Activated CD4-positive, alpha-beta memory T cell treated with anti-CD3 and anti-CD28 coated beads for 36 hours (primary cell): ENCODE data around the gene CFAP107. TPM values are rescaled to one million over a fixed set of nuclear protein-coding genes. Genes with fewer than 3 reads are reported as not detected.

Experiments
- CTCF ChIA-PET: fragments of 350-600 bp; sonication (Branson Sonifier 250); formaldehyde crosslinking; loops from one replicate; lab custom pipeline; 2021; ENCODE audit warnings: antibody characterized with exemption, inconsistent platforms; lab: Charles Lee
- POLR2A ChIA-PET: fragments of 350-600 bp; sonication (Branson Sonifier 250); formaldehyde crosslinking; loops from one replicate; lab custom pipeline; 2021; ENCODE audit warnings: antibody characterized with exemption; lab: Charles Lee
- DNase-seq: peaks from one replicate; pipeline ENCODE4 v3.0.0-alpha.2; 2020
- H3K27ac Mint-ChIP-seq: one replicate; pipeline ENCODE4 v1.8.0; 2021; ENCODE audit warnings: mixed read lengths
- H3K27me3 Mint-ChIP-seq: one replicate; pipeline ENCODE4 v1.8.0; 2021; ENCODE audit warnings: mixed read lengths
- H3K36me3 Mint-ChIP-seq: one replicate; pipeline ENCODE4 v1.8.0; 2021; ENCODE audit warnings: mixed read lengths
- H3K4me1 Mint-ChIP-seq: one replicate; pipeline ENCODE4 v1.8.0; 2021; ENCODE audit warnings: low read depth, mixed read lengths
- H3K4me3 Mint-ChIP-seq: one replicate; pipeline ENCODE4 v1.8.0; 2021; ENCODE audit warnings: mild to moderate bottlenecking, mixed read lengths
- H3K9me3 Mint-ChIP-seq: one replicate; pipeline ENCODE4 v1.8.0; 2021; ENCODE audit warnings: mixed read lengths
- intact Hi-C: fragments of 100-400 bp; cut with micrococcal nuclease; formaldehyde crosslinking; loops from one replicate; pipeline ENCODE4 v1.15.1; 2023
- total RNA-seq, 2 experiments: library from RNA; stranded (reverse); gene quantifications; one replicate each; pipeline ENCODE4 v1.2.3, GENCODE V29; 2021

CFAP107 gene
- total RNA-seq, 2 experiments from 2014 or later, result not detected

- ChIA-PET POLR2A (no interaction called here), CTCF (no interaction called here)
- H3K4me3 Mint-ChIP-seq, result no peak overlapping the region
- peaks cover 31% of the 10 kb centered on the region for H3K27me3 Mint-ChIP-seq
- no peak for DNase-seq
- H3K9me3 Mint-ChIP-seq, result peaks cover 28% of the 10 kb centered on the region
- intact Hi-C loops, result no loop called here
- no peak overlapping the region for H3K27ac Mint-ChIP-seq
- peaks cover 6% of the 10 kb centered on the region for H3K36me3 Mint-ChIP-seq
- H3K4me1 Mint-ChIP-seq, result no peaks in the 10 kb centered on the region
Observed at GRCh38 chr1:12748778-12749355, 2.9 kb downstream of the CFAP107 start.

- ChIA-PET POLR2A (no interaction called here), CTCF (no interaction called here)
- Mint-ChIP-seq H3K27ac (no peak overlapping the region), H3K9me3 (peaks cover 7% of the 10 kb centered on the region), H3K36me3 (no peaks in the 10 kb centered on the region), H3K4me3 (no peak overlapping the region), H3K27me3 (peaks cover 18% of the 10 kb centered on the region), H3K4me1 (no peaks in the 10 kb centered on the region)
- intact Hi-C loops, result no loop called here
- no peak for DNase-seq
Observed at GRCh38 chr1:12754738-12755137, 8.7 kb downstream of the CFAP107 start.

- Mint-ChIP-seq H3K9me3 (no peaks in the 10 kb centered on the region), H3K4me3 (no peak overlapping the region), H3K27me3 (peaks cover 16% of the 10 kb centered on the region), H3K36me3 (no peaks in the 10 kb centered on the region), H3K27ac (no peak overlapping the region), H3K4me1 (no peaks in the 10 kb centered on the region)
- POLR2A ChIA-PET, result no interaction called here
- intact Hi-C loops, result no loop called here
- CTCF ChIA-PET, result no interaction called here
- no peak for DNase-seq
Observed at GRCh38 chr1:12756273-12756672, 10.3 kb downstream of the CFAP107 start.

GRCh38 chr1:12756768-12757413 is 10.9 kb downstream of the CFAP107 start:
- no peaks in the 10 kb centered on the region for H3K4me1 Mint-ChIP-seq
- H3K27ac Mint-ChIP-seq, result no peak overlapping the region
- CTCF ChIA-PET, result no interaction called here
- intact Hi-C loops, result no loop called here
- no peak for DNase-seq
- POLR2A ChIA-PET, result no interaction called here
- peaks cover 16% of the 10 kb centered on the region for H3K27me3 Mint-ChIP-seq
- H3K9me3 Mint-ChIP-seq, result no peaks in the 10 kb centered on the region
- no peak overlapping the region for H3K4me3 Mint-ChIP-seq
- no peaks in the 10 kb centered on the region for H3K36me3 Mint-ChIP-seq

- no peak overlapping the region for H3K4me3 Mint-ChIP-seq
- no peak overlapping the region for H3K27ac Mint-ChIP-seq
- H3K9me3 Mint-ChIP-seq, result no peaks in the 10 kb centered on the region
- ChIA-PET POLR2A (no interaction called here), CTCF (no interaction called here)
- peaks cover 16% of the 10 kb centered on the region for H3K27me3 Mint-ChIP-seq
- no peak for DNase-seq
- intact Hi-C loops, result no loop called here
- H3K4me1 Mint-ChIP-seq, result no peaks in the 10 kb centered on the region
- H3K36me3 Mint-ChIP-seq, result no peaks in the 10 kb centered on the region
Observed at GRCh38 chr1:12757836-12758235, 11.8 kb downstream of the CFAP107 start.

DNA sequence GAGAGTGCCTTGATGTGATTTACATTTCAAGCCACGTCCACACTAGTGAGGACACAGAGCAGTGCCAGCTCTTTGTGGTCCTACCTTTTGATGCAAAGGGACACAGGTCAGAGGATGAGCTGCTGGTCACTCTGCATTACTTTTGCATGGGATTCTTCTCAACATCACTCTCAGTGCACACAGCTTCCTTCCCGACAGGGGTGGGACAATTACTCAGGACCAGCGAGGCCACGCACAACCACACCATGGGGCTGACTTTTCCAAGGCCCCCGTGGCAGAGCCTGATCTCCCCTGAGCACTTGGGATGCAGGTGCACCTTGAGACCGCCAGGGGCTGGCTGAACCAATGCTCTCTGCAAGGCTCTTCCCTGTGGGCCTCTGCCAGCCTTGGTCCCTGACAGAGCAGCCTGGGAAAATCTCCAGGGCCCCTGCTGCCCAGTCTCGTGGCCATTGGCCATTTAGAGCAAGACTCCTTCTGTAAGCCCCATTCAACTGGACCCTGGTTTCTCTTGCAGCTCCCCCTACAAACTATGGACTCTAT is 14.3 kb downstream of the CFAP107 start:
- CTCF ChIA-PET, result no interaction called here
- H3K36me3 Mint-ChIP-seq, result no peaks in the 10 kb centered on the region
- H3K4me3 Mint-ChIP-seq, result no peak overlapping the region
- DNase-seq, result no peak
- intact Hi-C loops, result no loop called here
- POLR2A ChIA-PET, result no interaction called here
- no peaks in the 10 kb centered on the region for H3K9me3 Mint-ChIP-seq
- H3K27ac Mint-ChIP-seq, result no peak overlapping the region
- H3K4me1 Mint-ChIP-seq, result no peaks in the 10 kb centered on the region
- H3K27me3 Mint-ChIP-seq, result peaks cover 12% of the 10 kb centered on the region

DNA sequence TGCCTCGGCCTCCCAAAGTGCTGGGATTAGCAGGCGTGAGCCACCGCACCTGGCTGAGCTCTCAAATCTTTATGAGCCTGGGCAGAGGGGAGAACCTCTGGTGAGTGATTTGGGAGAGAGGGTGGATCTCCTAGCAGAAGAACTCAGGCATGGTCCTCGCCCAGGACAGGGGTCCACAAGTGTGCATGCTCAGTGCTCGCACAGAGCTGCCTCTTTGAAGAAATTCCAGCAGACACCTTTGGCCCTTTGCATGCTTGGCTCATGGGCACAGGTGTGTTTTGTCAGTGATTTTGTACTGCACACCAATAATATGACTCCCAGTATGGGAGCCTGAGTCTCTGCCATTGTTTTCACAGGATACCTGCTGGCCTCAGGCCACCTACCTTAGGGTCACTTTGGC is 15.8 kb downstream of the CFAP107 start:
- Mint-ChIP-seq H3K4me3 (no peak overlapping the region), H3K36me3 (no peaks in the 10 kb centered on the region), H3K9me3 (no peaks in the 10 kb centered on the region), H3K27me3 (peaks cover 15% of the 10 kb centered on the region), H3K4me1 (no peaks in the 10 kb centered on the region), H3K27ac (no peak overlapping the region)
- ChIA-PET CTCF (no interaction called here), POLR2A (no interaction called here)
- intact Hi-C loops, result no loop called here
- no peak for DNase-seq

- no peaks in the 10 kb centered on the region for H3K36me3 Mint-ChIP-seq
- no peak for DNase-seq
- CTCF ChIA-PET, result no interaction called here
- intact Hi-C loops, result no loop called here
- H3K9me3 Mint-ChIP-seq, result no peaks in the 10 kb centered on the region
- POLR2A ChIA-PET, result no interaction called here
- H3K4me1 Mint-ChIP-seq, result no peaks in the 10 kb centered on the region
- no peak overlapping the region for H3K4me3 Mint-ChIP-seq
- H3K27ac Mint-ChIP-seq, result no peak overlapping the region
- H3K27me3 Mint-ChIP-seq, result peaks cover 16% of the 10 kb centered on the region
Observed at GRCh38 chr1:12762766-12763165, 16.8 kb downstream of the CFAP107 start.

DNA sequence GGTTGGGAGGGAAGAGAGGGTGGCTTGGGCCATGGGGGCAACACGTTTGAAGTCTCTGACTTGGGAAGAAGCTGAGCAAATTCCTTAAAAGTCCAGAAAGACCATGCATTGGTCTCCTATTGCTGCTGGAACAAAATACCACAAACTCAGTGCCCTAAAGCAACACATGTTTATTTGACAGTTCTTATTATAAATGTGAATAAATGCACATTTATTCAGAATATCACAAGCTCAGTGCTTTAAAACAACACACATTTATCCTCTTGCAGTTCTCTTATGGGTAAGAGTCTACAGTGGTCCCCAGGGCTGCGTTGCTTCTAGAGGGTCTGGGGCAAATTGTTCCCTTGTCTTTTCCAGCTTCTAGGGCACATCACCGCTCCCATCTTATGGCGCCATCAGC is 17.5 kb downstream of the CFAP107 start:
- ChIA-PET POLR2A (no interaction called here), CTCF (no interaction called here)
- Mint-ChIP-seq H3K4me1 (no peaks in the 10 kb centered on the region), H3K27ac (no peak overlapping the region), H3K36me3 (no peaks in the 10 kb centered on the region), H3K27me3 (peaks cover 16% of the 10 kb centered on the region), H3K4me3 (no peak overlapping the region), H3K9me3 (no peaks in the 10 kb centered on the region)
- no peak for DNase-seq
- intact Hi-C loops, result no loop called here

- ChIA-PET CTCF (no interaction called here), POLR2A (interaction anchor here (0.6 kb wide), 1 partner anchor 1262 kb away, joined by 3 read pairs; no protein-coding TSS in a partner anchor)
- no peaks in the 10 kb centered on the region for H3K36me3 Mint-ChIP-seq
- peaks cover 17% of the 10 kb centered on the region for H3K27me3 Mint-ChIP-seq
- intact Hi-C loops, result no loop called here
- H3K9me3 Mint-ChIP-seq, result no peaks in the 10 kb centered on the region
- H3K4me3 Mint-ChIP-seq, result no peak overlapping the region
- no peaks in the 10 kb centered on the region for H3K4me1 Mint-ChIP-seq
- DNase-seq, result no peak
- no peak overlapping the region for H3K27ac Mint-ChIP-seq
Observed at GRCh38 chr1:12764016-12764415, 18.0 kb downstream of the CFAP107 start.

DNA sequence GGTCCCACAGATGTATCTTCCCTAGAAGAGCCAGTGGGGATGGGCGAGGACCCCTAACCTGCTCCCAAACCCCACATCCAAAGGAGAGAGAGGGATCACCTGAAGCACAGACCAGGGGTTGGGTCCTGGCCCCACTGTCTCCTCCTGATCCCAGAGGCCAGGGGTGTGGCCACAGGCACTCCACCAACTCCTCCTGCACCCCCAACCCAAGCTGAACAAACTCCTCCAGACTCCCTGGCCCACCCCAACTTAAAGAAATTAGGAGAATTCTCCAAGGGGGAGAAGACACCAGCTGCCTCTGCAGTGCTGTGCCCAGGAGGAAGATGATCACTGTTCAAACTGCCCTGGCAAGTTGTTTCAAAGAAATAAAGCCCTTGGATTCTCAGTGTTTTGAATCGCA is 23.0 kb downstream of the CFAP107 start:
- POLR2A ChIA-PET, result no interaction called here
- H3K27me3 Mint-ChIP-seq, result peaks cover 29% of the 10 kb centered on the region
- H3K4me1 Mint-ChIP-seq, result no peaks in the 10 kb centered on the region
- H3K27ac Mint-ChIP-seq, result no peak overlapping the region
- CTCF ChIA-PET, result no interaction called here
- no peak for DNase-seq
- no peaks in the 10 kb centered on the region for H3K9me3 Mint-ChIP-seq
- intact Hi-C loops, result no loop called here
- no peaks in the 10 kb centered on the region for H3K36me3 Mint-ChIP-seq
- H3K4me3 Mint-ChIP-seq, result no peak overlapping the region

DNA sequence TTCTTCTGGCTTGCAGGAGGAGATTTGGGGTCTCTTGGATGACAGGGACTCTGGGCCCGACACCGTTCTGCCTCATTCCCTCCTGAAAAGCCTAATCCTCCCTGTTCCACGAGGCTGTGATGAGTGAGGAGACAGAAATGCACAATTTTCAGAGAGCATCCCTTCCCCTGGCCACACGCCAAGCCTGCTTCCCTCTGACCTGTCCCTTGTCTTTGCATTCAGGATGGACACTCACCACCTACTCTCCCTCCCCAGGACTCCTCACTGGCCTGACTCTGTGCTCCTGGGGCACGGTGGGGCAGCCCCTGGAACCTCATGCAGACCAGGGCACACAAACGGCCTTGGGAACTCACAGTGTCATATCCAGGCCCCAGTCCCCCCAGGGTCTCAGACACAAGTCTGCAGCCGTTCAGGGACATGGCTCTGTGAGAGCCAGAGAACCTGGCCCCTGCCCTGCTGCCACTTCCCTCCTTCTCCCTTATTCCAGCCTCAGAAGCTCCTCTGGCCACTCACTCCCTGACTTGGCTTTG is 24.0 kb downstream of the CFAP107 start:
- POLR2A ChIA-PET, result no interaction called here
- H3K36me3 Mint-ChIP-seq, result no peaks in the 10 kb centered on the region
- H3K4me3 Mint-ChIP-seq, result no peak overlapping the region
- CTCF ChIA-PET, result no interaction called here
- no peak for DNase-seq
- no peaks in the 10 kb centered on the region for H3K4me1 Mint-ChIP-seq
- no peaks in the 10 kb centered on the region for H3K9me3 Mint-ChIP-seq
- intact Hi-C loops, result no loop called here
- H3K27me3 Mint-ChIP-seq, result peaks cover 29% of the 10 kb centered on the region
- H3K27ac Mint-ChIP-seq, result no peak overlapping the region

DNA sequence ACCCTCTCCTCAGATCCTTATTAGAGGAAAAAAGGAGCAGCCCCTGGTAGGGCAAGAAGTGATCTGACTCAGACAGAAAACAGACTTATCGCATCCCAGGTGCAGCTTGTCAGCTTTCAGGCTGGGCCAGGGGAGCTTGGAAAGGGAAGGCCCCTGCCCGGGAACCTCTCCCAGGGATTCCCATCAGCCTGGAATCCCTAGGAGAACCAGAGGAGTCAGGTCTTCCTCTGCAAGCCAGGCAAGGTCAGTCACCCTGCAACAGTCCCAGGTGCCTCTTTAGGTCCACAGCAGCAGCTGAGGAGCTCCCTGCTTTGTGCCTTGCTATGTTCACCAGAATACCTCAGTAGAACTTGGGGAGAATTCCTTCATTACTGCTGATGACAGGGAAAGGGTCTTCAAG is 24.6 kb downstream of the CFAP107 start:
- H3K27ac Mint-ChIP-seq, result no peak overlapping the region
- CTCF ChIA-PET, result no interaction called here

More for the DNA sequence above, 24.6 kb downstream of the CFAP107 start:
- Mint-ChIP-seq H3K9me3 (no peaks in the 10 kb centered on the region), H3K36me3 (no peaks in the 10 kb centered on the region), H3K27me3 (peaks cover 29% of the 10 kb centered on the region), H3K4me3 (no peak overlapping the region), H3K4me1 (no peaks in the 10 kb centered on the region)
- intact Hi-C loops, result no loop called here
- no peak for DNase-seq
- POLR2A ChIA-PET, result no interaction called here
